Activated CD8-positive, alpha-beta memory T cell treated with anti-CD3 and anti-CD28 coated beads for 36 hours (primary cell): Measurements from ENCODE around the gene SLC25A24. TPM values are rescaled to one million over a fixed set of nuclear protein-coding genes. Genes with fewer than 3 reads are reported as not detected.
"Not testable (repeated sequence)": the region's sequence is repeated elsewhere in the genome, so short reads cannot be mapped to it uniquely, and the experiment has no call there.

ENCODE experiments used
- CTCF ChIA-PET: fragments of 350-600 bp; sonication (Branson Sonifier 250); formaldehyde crosslinking; loops from one replicate; lab custom pipeline; 2021; ENCODE audit warnings: antibody characterized with exemption; lab: Charles Lee
- POLR2A ChIA-PET: fragments of 350-600 bp; sonication (Branson Sonifier 250); formaldehyde crosslinking; loops from one replicate; lab custom pipeline; 2021; ENCODE audit warnings: antibody characterized with exemption; lab: Charles Lee
- total RNA-seq, 2 experiments: library from RNA; stranded (reverse); gene quantifications; one replicate each; pipeline ENCODE4 v1.2.3, GENCODE V29; 2021

Gene SLC25A24
- 10 to 100 TPM; 19.6 to 20.1 TPM for total RNA-seq

DNA sequence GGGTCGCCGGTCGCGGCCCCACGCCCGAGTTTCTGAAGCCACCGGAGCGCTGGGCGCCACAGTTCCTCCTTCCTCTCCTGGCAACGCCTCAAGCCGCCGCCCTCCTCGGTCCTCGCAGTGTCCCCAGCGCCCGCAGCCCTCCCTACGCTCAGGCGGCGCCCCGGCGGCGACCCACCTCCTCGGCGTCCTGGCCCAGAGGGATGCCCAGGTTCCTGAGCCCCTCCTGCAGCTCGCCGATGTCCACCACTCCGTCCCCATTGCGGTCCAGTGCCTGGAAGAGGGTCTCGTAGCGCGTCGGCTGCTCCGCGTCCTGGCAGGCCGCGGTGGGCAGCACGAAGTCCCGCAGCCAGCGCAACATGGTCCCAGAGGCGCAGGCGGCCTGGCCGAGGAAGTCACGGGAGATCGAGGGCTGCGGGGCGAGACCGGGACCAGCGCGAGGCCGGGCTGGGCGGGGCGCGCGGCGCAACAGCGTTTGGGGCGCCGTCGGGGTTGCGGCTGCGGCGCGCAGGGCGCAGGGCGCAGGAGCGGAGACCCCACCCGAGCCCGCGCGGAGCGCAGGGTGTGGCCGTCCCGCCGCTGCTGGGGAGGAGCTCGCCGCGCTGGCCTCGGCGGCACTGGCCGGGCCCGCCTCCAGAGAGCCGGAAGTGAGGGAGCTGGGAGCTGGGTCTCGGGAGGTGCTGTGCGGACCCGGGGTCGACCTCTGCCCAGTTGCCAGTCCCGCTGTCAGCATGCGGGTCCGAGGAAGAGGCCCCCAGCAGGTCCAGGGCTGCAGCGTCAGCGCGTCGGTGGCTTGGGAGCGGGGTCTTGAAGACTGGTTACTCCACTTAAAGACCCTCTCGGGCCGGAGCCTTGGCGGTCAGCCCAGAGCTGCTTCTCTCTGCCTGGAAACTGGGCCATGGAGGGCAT lies at the start of gene SLC25A24:
Gene SLC25A24 (minus strand): TSS at position 563 of the 906 bp plus-strand sequence. CDS start 205 bp downstream, at position 358.
- ChIA-PET POLR2A (interaction anchor here (1.2 kb wide), 2 partner anchors 360 to 492 kb away, joined by 3 read pairs; partner anchors contain the start of genes EEIG2 and PRPF38B), CTCF (interaction anchor here (1.1 to 1.8 kb wide), 2 partner anchors 12 to 361 kb away, joined by 3 to 8 read pairs; partner anchors contain the start of gene EEIG2)

DNA sequence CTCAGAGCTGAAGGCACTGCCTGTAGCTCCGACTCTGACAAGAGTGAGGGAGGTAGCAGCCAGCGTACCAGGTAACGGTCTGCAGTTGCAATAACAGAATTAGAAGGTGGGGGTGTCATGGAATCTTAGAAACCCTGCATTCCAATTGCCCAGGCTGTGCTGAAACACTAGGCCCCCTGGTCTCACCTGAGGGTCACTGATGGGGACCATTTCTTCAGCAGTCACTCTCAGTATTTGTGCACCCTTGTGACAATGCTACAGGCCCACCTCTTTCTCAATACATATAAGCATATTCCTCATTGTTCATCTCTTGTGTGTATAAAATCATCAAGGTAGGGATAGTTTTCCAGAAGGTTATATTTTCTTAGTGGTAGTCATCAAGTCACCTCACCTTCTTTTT lies 43.8 kb upstream of the SLC25A24 start, which contains the start of gene NBPF4:
Gene NBPF4 (minus strand): TSS at position 101 of the 400 bp plus-strand sequence. CDS start 315 bp downstream, outside the sequence.
- CTCF ChIA-PET, POLR2A ChIA-PET: not testable (repeated sequence)

- CTCF ChIA-PET, POLR2A ChIA-PET: not testable (repeated sequence)
Measured at GRCh38 chr1:108239426-108239825, 39.3 kb upstream of the SLC25A24 start.

GRCh38 chr1:108235308-108235707 lies 35.2 kb upstream of the SLC25A24 start:
- POLR2A ChIA-PET, CTCF ChIA-PET: not testable (repeated sequence)

- CTCF ChIA-PET, POLR2A ChIA-PET: not testable (repeated sequence)
Measured at GRCh38 chr1:108232183-108232582, 32.0 kb upstream of the SLC25A24 start.

DNA sequence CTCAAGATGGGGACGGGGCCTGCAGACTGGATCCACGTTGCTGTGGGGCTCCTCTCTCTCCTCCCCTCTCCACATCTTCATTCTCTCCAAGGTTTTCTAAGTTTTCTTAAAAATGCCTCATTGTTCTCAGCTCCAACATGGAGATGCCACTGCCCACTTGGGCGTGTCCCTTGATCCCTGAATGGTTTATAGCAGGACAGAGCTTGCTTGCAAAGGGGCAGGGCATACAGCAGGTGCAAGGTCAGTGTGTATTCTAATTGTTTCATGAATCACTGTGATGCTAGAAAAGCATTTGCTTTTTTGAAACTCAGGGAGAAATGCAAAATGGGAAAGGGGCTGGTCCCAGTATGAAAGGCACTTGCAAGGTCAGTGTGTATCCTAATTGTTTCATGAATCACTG lies 29.8 kb upstream of the SLC25A24 start:
- CTCF ChIA-PET, POLR2A ChIA-PET: not testable (repeated sequence)

GRCh38 chr1:108227772-108228171 lies 27.6 kb upstream of the SLC25A24 start:
- POLR2A ChIA-PET, CTCF ChIA-PET: not testable (repeated sequence)

GRCh38 chr1:108226855-108227254 lies 26.7 kb upstream of the SLC25A24 start:
- POLR2A ChIA-PET, CTCF ChIA-PET: not testable (repeated sequence)

DNA sequence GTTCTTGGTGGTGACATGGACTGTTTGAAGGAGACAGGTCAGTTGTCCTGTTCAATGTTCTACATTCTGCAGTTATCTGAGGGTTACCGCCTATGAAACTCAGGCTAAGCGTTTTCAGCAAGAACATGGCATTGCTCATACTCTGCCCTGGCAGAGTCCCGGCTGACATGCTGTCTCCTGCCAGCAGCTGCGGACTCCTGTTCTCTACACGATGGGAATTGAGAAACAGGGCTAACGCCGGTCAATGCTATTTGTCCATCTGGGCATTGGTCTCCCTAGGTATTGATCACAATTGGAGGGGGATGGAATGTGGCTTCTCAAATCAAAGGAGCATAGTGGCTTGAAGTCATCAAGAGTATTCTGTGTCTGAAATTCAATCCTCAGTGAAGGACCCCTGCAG lies 23.1 kb upstream of the SLC25A24 start:
- CTCF ChIA-PET, POLR2A ChIA-PET: not testable (repeated sequence)

GRCh38 chr1:108217515-108218174 lies 17.5 kb upstream of the SLC25A24 start:
- CTCF ChIA-PET, POLR2A ChIA-PET: not testable (repeated sequence)

- POLR2A ChIA-PET, CTCF ChIA-PET: not testable (repeated sequence)
Measured at GRCh38 chr1:108217007-108217406, 16.9 kb upstream of the SLC25A24 start.

DNA sequence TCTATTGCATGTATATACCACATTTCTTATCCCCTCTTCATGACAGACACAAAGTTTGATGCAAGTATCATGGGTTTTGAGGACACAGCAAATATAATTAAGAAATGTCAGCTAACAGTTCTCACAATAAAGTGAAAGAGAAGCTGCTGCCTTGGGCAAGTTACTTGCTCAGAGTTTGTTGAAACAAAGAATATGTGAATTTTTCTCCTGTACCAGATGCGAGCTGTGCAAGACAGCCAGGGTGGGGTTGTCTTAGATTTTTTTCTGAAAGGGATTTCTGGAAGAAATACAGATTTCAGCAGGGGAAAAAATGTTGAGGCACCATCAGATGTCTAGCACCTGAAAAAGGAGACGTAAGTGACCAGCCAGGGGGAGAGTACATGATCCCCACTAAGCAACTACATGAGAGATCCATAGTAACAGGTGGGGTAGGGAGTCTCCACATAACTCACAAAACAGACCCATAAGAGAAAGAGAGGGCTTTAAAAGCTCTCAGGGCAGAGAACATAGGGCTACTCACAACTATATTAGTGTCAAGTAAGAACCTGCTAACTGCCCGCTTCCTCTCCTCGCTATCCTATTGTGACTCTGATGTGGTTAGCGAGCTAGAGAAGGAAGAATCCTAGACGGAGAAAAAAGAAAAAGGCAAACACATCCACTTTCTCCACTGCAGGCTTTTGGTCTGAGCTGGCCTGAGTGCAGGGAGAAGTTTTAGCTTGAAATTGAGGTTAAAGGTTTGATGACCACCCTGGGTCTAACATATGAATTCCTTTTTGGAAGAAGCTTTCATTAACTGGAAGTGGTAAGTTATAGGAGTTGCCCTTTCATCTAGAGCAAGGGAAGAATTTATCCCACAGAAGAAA lies 16.1 kb upstream of the SLC25A24 start:
- CTCF ChIA-PET, result not testable (repeated sequence)

GRCh38 chr1:108214641-108215465 lies 14.7 kb upstream of the SLC25A24 start:
- POLR2A ChIA-PET, CTCF ChIA-PET: not testable (repeated sequence)

More for the DNA sequence above, 16.1 kb upstream of the SLC25A24 start:
- POLR2A ChIA-PET, result not testable (repeated sequence)

GRCh38 chr1:108211014-108211413 lies 10.9 kb upstream of the SLC25A24 start:
- ChIA-PET CTCF (no interaction called here), POLR2A (no interaction called here)

- CTCF ChIA-PET, result no interaction called here
- POLR2A ChIA-PET, result no interaction called here
Measured at GRCh38 chr1:108209456-108210108, 9.4 kb upstream of the SLC25A24 start.

GRCh38 chr1:108208724-108209446 lies 8.7 kb upstream of the SLC25A24 start:
- POLR2A ChIA-PET, result no interaction called here
- CTCF ChIA-PET, result no interaction called here

- CTCF ChIA-PET, POLR2A ChIA-PET: not testable (repeated sequence)
Measured at GRCh38 chr1:108203582-108203981, 3.4 kb upstream of the SLC25A24 start.
